B cell (primary cell): ENCODE results near the gene HAS3. TPM values are rescaled to one million over a fixed set of nuclear protein-coding genes. Genes with fewer than 3 reads are reported as not detected.

Experiments used
- ATAC-seq: fragments of 200-7000 bp; cut with Tn5 transposase; one replicate; pipeline ENCODE4 v1.10.0; 2021; ENCODE audit warnings: low read depth, mild to moderate bottlenecking, moderate number of reproducible peaks, moderate library complexity
- CTCF ChIA-PET: fragments of 350-600 bp; sonication (Branson Sonifier 250); formaldehyde crosslinking; loops from one replicate; lab custom pipeline; 2021; ENCODE audit warnings: antibody characterized with exemption, inconsistent platforms; lab: Charles Lee
- POLR2A ChIA-PET: fragments of 350-600 bp; sonication (Branson Sonifier 250); formaldehyde crosslinking; loops from one replicate; lab custom pipeline; 2021; ENCODE audit warnings: antibody characterized with exemption; lab: Charles Lee
- DNase-seq: peaks from one replicate; pipeline ENCODE4 v3.0.0; 2013
- H2AFZ ChIP-seq: 2 replicates; pipeline ENCODE4 v1.6.1; 2012; ENCODE audit warnings: mild to moderate bottlenecking, low read depth, low read length; ENCODE audit not compliant: insufficient read depth, poor library complexity, severe bottlenecking
- H3K27ac ChIP-seq, 2 donors: 1 replicate in 1 of 2; 2 replicates in 1 of 2; pipeline ENCODE4 v1.5.1; 2012 to 2013; ENCODE audit warnings: low read length in 2 of 2, mild to moderate bottlenecking in 2 of 2, moderate library complexity in 1 of 2
- H3K27me3 ChIP-seq, 4 experiments: fragments of 200-600 bp in 1 of 4; sonication (generic) in 1 of 4; replicated peaks in 1 of 4; 1 replicate in 2 of 4; 2 replicates in 2 of 4; pipeline versions ENCODE4 v1.6.1 to v1.7.0; 2013 to 2016; ENCODE audit warnings: low read length in 3 of 4, mild to moderate bottlenecking in 2 of 4, mixed read lengths in 1 of 4, moderate library complexity in 1 of 4; ENCODE audit not compliant: insufficient read depth in 4 of 4, control insufficient read depth in 3 of 4; ENCODE audit errors: control extremely low read depth in 1 of 4
- H3K36me3 ChIP-seq, 2 experiments: replicated peaks in 1 of 2; 1 replicate in 1 of 2; 2 replicates in 1 of 2; pipeline versions ENCODE4 v1.6.1 to v1.7.1; 2013; ENCODE audit warnings: low read length in 1 of 2; ENCODE audit not compliant: insufficient read depth in 2 of 2, control insufficient read depth in 1 of 2; ENCODE audit errors: control extremely low read depth in 1 of 2, extremely low read depth in 1 of 2
- H3K4me1 ChIP-seq, 2 donors: fragments of 200-600 bp in 1 of 2; sonication (generic) in 1 of 2; 1 replicate in 1 of 2; 2 replicates in 1 of 2; pipeline versions ENCODE4 v1.5.1 to v1.6.1; 2013 to 2017; ENCODE audit warnings: low read length in 2 of 2; ENCODE audit not compliant: control insufficient read depth in 2 of 2, insufficient read depth in 2 of 2
- H3K4me2 ChIP-seq: replicated peaks from 2 replicates; pipeline ENCODE3; 2012; ENCODE audit warnings: mild to moderate bottlenecking, low read depth, low read length; ENCODE audit not compliant: poor library complexity, severe bottlenecking
- H3K4me3 ChIP-seq, 5 experiments: fragments of 200-600 bp in 1 of 5; sonication (generic) in 1 of 5; 1 replicate in 3 of 5; 2 replicates in 2 of 5; pipeline versions ENCODE4 v1.5.1 to v1.7.0; 2011 to 2016; ENCODE audit warnings: low read length in 4 of 5, mild to moderate bottlenecking in 4 of 5, low read depth in 2 of 5, control low read depth in 1 of 5, moderate library complexity in 1 of 5; ENCODE audit not compliant: insufficient read depth in 1 of 5; ENCODE audit errors: control extremely low read depth in 1 of 5, extremely low read depth in 1 of 5
- H3K79me2 ChIP-seq: fragments of 200-600 bp; sonication (generic); one replicate; pipeline ENCODE4 v1.6.0; 2016; ENCODE audit warnings: low read length; ENCODE audit not compliant: control insufficient read depth, insufficient read depth
- H3K9ac ChIP-seq: fragments of 200-600 bp; sonication (generic); 2 replicates; pipeline ENCODE4 v1.6.1; 2017; ENCODE audit warnings: mild to moderate bottlenecking, low read length, moderate library complexity
- H3K9me3 ChIP-seq, 3 donors: one replicate each; pipeline versions ENCODE4 v1.6.1 to v1.7.1; 2013; ENCODE audit warnings: low read length in 2 of 3; ENCODE audit not compliant: control insufficient read depth in 2 of 3, insufficient read depth in 1 of 3; ENCODE audit errors: control extremely low read depth in 1 of 3
- H4K20me1 ChIP-seq: 2 replicates; pipeline ENCODE4 v1.6.0; 2012; ENCODE audit warnings: mild to moderate bottlenecking, low read length; ENCODE audit not compliant: insufficient read depth, control insufficient read depth, poor library complexity, severe bottlenecking
- H3K27ac Mint-ChIP-seq: one replicate; pipeline ENCODE4 v1.8.0; 2021; ENCODE audit warnings: mixed read lengths
- H3K27me3 Mint-ChIP-seq: one replicate; pipeline ENCODE4 v1.8.0; 2021; ENCODE audit warnings: mixed read lengths
- H3K4me1 Mint-ChIP-seq: one replicate; pipeline ENCODE4 v1.8.0; 2021; ENCODE audit warnings: mixed read lengths
- H3K4me3 Mint-ChIP-seq: one replicate; pipeline ENCODE4 v1.8.0; 2021; ENCODE audit warnings: mixed read lengths
- H3K9me3 Mint-ChIP-seq: one replicate; pipeline ENCODE4 v1.8.0; 2022; ENCODE audit warnings: mixed read lengths; ENCODE audit not compliant: insufficient read depth
- EZH2 ChIP-seq: IDR thresholded peaks from 2 replicates; pipeline ENCODE4 v1.6.1; 2012; ENCODE audit warnings: borderline replicate concordance, low read depth, mild to moderate bottlenecking, moderate library complexity, low read length; ENCODE audit not compliant: insufficient read depth, poor library complexity, severe bottlenecking
- WGBS: methylation state at CpG from one replicate; pipeline ENCODE4 v1.1.5; 2013; ENCODE audit warnings: missing lambda C conversion rate; ENCODE audit not compliant: insufficient coverage; 5-methylcytosine and 5-hydroxymethylcytosine counted together
- intact Hi-C: fragments of 100-400 bp; cut with micrococcal nuclease; formaldehyde crosslinking; loops from one replicate; pipeline ENCODE4 v1.10.0; 2022
- polyA plus RNA-seq: library from polyadenylated mRNA; depleted of rRNA; stranded (reverse); fragments of >200 nt; gene quantifications from 2 replicates; pipeline ENCODE4 v1.2.3, GENCODE V29; 2012
- total RNA-seq, 2 donors: library from RNA; stranded (reverse); fragments of 120-200 nt in 1 of 2; gene quantifications; 1 replicate in 1 of 2; 2 replicates in 1 of 2; pipeline versions ENCODE4 v1.2.3 to v1.2.4, GENCODE V29; 2013 to 2022
- TF ChIP-seq, protein P1 (sequence below): fragments of 200-600 bp; IDR thresholded peaks from one replicate; pipeline ENCODE4 v1.8.0; 2022; ENCODE audit warnings: antibody characterized with exemption, mild to moderate bottlenecking

Gene HAS3
- total and polyA plus RNA-seq, 2 donors (not counting 1 experiment from before 2014, with no cell fraction given), result 1.4 to 2.6 TPM

DNA sequence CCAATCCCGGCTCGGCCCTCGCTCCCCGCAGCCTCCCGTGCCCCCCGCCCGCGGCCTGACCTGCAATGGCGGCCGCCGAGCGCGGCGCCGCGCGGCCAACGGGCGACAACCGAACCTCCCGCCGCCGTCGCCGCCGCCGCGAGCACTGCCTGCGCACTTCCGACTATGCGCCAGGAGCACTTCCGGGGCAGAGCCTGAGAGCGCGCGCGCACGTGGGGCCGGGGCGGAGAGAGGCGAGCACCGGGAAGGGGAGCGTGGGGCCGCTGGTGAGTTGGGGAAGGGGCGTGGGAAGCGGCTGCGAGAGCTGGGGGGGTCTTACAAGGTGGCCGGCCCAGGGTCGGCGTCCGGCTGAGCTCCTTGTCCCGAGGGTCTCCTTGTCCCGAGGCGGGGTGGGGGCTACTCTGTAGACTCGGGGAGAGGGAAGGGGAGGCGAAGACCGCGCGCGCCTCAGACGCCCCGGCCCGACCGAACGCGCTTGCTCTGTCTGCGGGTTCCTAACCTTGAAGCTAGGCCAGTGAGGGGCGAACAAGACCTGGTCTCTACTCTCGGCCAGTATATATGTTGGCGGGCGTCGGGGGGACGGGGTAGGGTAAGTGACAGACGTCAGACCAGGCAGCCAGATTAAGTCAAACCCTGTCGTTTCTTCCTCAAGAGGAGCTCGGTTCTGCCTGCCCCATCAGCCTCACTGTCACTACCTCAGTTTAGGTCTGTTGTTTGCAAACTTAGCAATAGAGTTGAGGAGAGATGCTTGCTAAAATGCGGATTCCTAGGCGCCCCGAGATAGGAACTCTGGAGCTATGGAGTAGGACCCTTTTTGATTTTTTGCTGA, 27.2 kb downstream of the HAS3 start, which contains the start of the genes CHTF8 and UTP4:
CHTF8 (minus strand) TSS at position 165 of the 829 bp plus-strand sequence. CDS start 11,130 bp downstream, outside the sequence.
UTP4 (plus strand) TSS at position 226 of the 829 bp plus-strand sequence. CDS start 811 bp downstream, outside the sequence.
- Histone ChIP-seq H4K20me1 (peaks cover 33% of the 10 kb centered on the region), H3K9ac (peak within 1 kb of the TSS; percentile 87), H3K4me2 (peak within 1 kb of the TSS; percentile 95), H3K9me3 (no peaks in the 10 kb centered on the region), H3K27me3 (no peaks in the 10 kb centered on the region), H3K4me1 (peaks cover 16 to 19% of the 10 kb centered on the region in 2 donors), H3K4me3 (peak within 1 kb of the TSS; percentile 87 to 96 (median 89)), H3K79me2 (peaks cover 89% of the 10 kb centered on the region), H3K27ac (peak within 1 kb of the TSS; percentile 66 to 90), H3K36me3 (peaks cover 3 to 16% of the 10 kb centered on the region in 2 experiments), H2AFZ (peak within 1 kb of the TSS; percentile 92)
- Mint-ChIP-seq H3K4me1 (peaks cover 41% of the 10 kb centered on the region), H3K9me3 (no peaks in the 10 kb centered on the region), H3K4me3 (peak within 1 kb of the TSS; percentile 95), H3K27ac (peak within 1 kb of the TSS; percentile 91), H3K27me3 (no peaks in the 10 kb centered on the region)
- peak; percentile 92 for DNase-seq
- intact Hi-C loops, result loop anchor here (1.0 to 10.0 kb wide), 2 partner anchors 54 to 1468 kb away; partner anchors contain the start of genes ACD, C16orf86, ENKD1 and PARD6A
- CTCF ChIA-PET, result interaction anchor here (0.9 to 4.8 kb wide), 6 partner anchors 9 to 612 kb away, joined by 3 to 29 read pairs (median 6); no protein-coding TSS in a partner anchor
- TF ChIP-seq, protein P1, sequence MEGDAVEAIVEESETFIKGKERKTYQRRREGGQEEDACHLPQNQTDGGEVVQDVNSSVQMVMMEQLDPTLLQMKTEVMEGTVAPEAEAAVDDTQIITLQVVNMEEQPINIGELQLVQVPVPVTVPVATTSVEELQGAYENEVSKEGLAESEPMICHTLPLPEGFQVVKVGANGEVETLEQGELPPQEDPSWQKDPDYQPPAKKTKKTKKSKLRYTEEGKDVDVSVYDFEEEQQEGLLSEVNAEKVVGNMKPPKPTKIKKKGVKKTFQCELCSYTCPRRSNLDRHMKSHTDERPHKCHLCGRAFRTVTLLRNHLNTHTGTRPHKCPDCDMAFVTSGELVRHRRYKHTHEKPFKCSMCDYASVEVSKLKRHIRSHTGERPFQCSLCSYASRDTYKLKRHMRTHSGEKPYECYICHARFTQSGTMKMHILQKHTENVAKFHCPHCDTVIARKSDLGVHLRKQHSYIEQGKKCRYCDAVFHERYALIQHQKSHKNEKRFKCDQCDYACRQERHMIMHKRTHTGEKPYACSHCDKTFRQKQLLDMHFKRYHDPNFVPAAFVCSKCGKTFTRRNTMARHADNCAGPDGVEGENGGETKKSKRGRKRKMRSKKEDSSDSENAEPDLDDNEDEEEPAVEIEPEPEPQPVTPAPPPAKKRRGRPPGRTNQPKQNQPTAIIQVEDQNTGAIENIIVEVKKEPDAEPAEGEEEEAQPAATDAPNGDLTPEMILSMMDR, result no peak
- TF ChIP-seq EZH2, result no peak
- POLR2A ChIA-PET, result interaction anchor here (1.6 kb wide), 1 partner anchor 54 kb away, joined by 6 read pairs; the partner anchor contains the start of gene SNTB2
- WGBS, result under 1% methylated on average over 77 of the region's 78 CpGs
- peak; percentile 87 for ATAC-seq
